C4-2B (cell line): ENCODE measurements around the gene PDE4D.

Experiments
- H3K27ac ChIP-seq: fragments of 450-650 bp; 2 replicates; pipeline ENCODE4 v1.5.1; 2017
- ZFX ChIP-seq: fragments of 450-650 bp; IDR thresholded peaks from 2 replicates; pipeline ENCODE4 v1.6.1; 2017
- TF ChIP-seq, protein P1 (sequence below): fragments of 450-650 bp; conservative IDR thresholded peaks from 2 replicates; pipeline ENCODE4 v1.5.1; 2017; ENCODE audit warnings: mild to moderate bottlenecking

PDE4D gene

DNA sequence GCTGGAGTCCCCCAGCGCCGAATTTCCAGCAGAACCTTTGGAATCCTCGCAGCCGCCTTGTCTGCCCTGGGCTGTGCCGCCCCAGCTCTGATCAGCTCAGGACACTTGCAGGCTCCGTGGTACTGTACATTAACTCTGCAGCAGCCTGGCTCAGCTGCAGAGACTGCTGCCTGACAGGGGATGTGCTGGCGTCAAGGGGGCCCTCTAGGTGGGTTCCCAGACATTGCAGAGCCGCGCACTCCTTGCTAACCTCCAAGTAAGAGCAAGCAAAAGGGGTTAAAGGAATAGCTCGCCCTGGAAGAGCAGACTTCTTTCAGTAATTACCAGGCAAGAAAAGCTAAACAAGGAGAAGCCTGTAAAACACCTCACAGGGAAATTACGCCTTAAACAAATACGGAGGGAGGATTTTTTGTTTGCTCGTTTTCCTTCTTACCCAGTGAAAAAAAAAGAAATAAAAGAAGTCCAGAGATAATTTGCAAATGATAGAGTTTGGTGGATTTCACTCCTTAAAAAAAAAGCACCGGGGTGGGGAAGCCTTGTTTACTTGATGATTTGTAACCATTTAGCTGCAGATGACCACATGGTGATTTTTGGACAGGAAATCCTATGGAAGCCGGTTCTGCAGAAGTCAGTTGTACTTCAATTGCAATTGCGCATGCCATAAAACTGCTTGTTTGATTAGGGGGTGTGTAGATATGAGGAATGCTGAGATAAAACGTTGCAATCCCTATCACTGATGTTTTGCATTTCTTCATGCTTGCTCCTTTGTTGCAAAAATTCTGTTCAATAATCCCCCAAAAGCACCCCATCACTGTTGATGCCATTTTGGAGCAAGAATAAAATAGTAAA, 305.8 kb downstream of the PDE4D start:
- no peak for TF ChIP-seq ZFX
- TF ChIP-seq, protein P1, sequence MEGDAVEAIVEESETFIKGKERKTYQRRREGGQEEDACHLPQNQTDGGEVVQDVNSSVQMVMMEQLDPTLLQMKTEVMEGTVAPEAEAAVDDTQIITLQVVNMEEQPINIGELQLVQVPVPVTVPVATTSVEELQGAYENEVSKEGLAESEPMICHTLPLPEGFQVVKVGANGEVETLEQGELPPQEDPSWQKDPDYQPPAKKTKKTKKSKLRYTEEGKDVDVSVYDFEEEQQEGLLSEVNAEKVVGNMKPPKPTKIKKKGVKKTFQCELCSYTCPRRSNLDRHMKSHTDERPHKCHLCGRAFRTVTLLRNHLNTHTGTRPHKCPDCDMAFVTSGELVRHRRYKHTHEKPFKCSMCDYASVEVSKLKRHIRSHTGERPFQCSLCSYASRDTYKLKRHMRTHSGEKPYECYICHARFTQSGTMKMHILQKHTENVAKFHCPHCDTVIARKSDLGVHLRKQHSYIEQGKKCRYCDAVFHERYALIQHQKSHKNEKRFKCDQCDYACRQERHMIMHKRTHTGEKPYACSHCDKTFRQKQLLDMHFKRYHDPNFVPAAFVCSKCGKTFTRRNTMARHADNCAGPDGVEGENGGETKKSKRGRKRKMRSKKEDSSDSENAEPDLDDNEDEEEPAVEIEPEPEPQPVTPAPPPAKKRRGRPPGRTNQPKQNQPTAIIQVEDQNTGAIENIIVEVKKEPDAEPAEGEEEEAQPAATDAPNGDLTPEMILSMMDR = peak; percentile 16
- peak overlapping the region; percentile 59 for H3K27ac ChIP-seq

GRCh38 chr5:59586841-59587240, 306.7 kb downstream of the PDE4D start:
- no peak for TF ChIP-seq ZFX
- TF ChIP-seq, protein P1 = no peak
- H3K27ac ChIP-seq = no peak overlapping the region

DNA sequence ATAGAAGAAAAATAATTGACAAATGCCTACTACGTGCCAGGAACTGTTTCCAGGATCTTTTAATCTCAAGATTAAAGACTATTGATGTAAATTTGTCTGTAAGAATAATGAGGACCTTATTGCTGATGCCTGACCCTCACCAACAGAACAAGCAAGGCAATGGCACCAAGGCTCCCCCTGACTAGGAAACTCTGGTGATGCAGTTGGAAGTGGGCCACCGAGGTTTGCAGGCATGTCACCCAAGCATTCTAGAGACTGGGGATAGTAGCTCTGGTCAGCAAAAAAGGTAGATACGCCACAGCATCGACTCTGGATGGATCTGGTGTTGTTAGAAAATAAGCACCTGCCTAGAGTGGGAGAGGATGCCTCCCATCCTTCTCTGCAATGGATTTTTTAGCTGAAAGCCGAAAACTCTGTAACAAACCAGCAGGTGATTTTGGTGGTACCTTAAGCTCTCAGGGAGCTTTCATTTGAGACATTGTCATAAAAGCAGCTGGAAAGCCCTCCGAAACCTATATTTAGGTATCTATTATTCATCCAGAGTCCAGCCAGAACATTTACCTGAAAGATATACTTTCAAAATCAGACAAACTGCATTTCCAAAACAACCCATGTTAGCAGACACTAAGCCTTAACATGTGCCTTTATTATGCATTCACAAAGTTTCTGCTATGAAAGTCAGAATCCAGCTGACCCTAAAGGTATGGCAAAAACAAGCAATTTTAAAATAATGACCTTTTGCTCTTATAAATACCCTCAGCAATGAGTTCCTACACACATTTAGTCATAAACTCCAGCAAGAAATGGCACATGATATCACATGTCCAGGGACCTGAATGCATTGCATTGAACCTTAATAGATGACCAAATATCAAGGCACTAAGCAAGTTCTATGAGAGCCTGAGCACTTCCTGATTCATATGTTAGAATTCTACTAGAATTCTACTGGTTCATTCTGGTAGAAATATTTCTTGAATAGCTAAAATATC, 308.4 kb downstream of the PDE4D start:
- no peak overlapping the region for H3K27ac ChIP-seq
- no peak for TF ChIP-seq ZFX
- TF ChIP-seq, protein P1 = no peak

- TF ChIP-seq, protein P1 = no peak
- no peak for TF ChIP-seq ZFX
- no peak overlapping the region for H3K27ac ChIP-seq
These were observed 309.5 kb downstream of the PDE4D start for GRCh38 chr5:59583810-59584562.

DNA sequence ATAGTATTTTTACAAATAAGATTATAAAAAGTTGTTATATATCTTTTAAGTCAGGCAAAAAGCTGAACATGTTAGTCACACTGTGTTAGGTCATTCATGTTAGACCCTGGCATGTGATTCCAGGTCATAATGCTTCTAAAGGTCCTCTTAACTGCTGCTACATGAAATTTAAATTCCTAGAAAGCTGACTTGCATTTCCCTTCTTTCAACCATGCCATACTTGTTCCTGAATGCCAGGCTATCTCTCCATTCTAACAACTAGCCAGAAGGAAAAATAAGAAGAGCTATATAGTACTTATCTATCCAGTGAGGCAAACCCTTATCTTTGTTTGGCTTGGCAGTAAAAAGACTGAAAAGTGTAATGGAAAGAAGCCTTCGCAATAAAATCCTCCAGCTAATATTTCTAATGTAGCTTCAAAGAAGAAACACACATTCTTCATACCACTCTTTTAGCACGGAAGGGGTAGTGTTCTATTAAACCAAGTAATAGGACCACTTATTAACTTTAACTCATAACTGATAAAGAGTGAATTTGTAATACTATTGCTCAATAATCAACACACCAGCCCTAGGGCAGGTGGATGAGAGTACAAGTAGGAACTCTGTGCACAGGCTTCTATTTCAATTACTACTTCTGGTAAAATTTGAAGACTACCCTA, 310.2 kb downstream of the PDE4D start:
- H3K27ac ChIP-seq = no peak overlapping the region
- TF ChIP-seq, protein P1 = no peak
- TF ChIP-seq ZFX = no peak

DNA sequence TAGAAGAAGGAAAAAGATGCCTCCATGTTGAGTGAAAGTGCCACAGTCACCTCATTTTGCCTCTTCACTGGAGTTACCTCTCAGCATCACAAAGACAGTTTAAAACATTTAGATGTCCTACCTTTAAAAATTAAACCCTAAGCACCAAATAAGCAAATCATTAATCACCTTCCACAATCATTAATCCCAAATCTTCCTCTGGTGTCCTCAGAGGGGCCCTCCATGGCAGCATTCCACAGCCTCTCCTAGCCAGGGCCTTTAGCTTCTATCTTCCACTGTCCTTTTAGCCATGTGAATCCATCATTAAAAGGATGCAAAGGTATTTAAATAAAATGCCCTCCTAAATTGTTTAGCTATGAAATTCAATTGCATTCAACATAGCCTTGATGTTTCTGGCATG, 310.8 kb downstream of the PDE4D start:
- H3K27ac ChIP-seq = no peak overlapping the region
- TF ChIP-seq ZFX = no peak
- TF ChIP-seq, protein P1 = no peak
